Measurements from ENCODE around the gene CYP11A1. TPM values are rescaled to one million over a fixed set of nuclear protein-coding genes. Genes with fewer than 3 reads are reported as not detected.

Gene CYP11A1
- total and polyA plus RNA-seq, 4 donors = 0.15 to 0.97 (median 0.69) TPM

GRCh38 chr15:74332611-74333010 is 34.8 kb downstream of the CYP11A1 start:
- Histone ChIP-seq H3K4me1 (ENCODE audit: control insufficient read depth in 5 of 5, insufficient read depth in 5 of 5, low read length in 5 of 5) (no peaks in the 10 kb centered on the region), H3K27ac (ENCODE audit: low read depth in 1 of 2, low read length in 1 of 2) (no peak overlapping the region), H3K36me3 (ENCODE audit: control insufficient read depth in 4 of 4, insufficient read depth in 4 of 4, low read length in 4 of 4) (no peaks in the 10 kb centered on the region), H3K9ac (ENCODE audit: insufficient read depth in 1 of 2, low read length in 2 of 2) (no peak overlapping the region), H3K27me3 (ENCODE audit: control insufficient read depth in 3 of 3, insufficient read depth in 3 of 3, low read length in 2 of 3) (no peaks in the 10 kb centered on the region), H3K4me3 (no peak overlapping the region), H3K9me3 (ENCODE audit: control insufficient read depth in 4 of 4, insufficient read depth in 3 of 4, low read length in 3 of 4) (no peaks in the 10 kb centered on the region)
- ATAC-seq (ENCODE audit: insufficient read depth, low FRiP score) (no peak), DNase-seq (no peak)
- 84 to 90% methylated on average over 10 of the region's 10 CpGs for WGBS, 2 donors
- TF ChIP-seq CTCF (IDR thresholded peaks at IDR 0.05; ENCODE audit: control extremely low read depth, extremely low read depth) = no peak

- H3K9me3 ChIP-seq (ENCODE audit: control insufficient read depth in 4 of 4, insufficient read depth in 3 of 4, low read length in 3 of 4) = no peaks in the 10 kb centered on the region
- H3K4me3 ChIP-seq = no peak overlapping the region
- no peak for TF ChIP-seq CTCF (IDR thresholded peaks at IDR 0.05; ENCODE audit: control extremely low read depth, extremely low read depth)
- H3K9ac ChIP-seq (ENCODE audit: insufficient read depth in 1 of 2, low read length in 2 of 2) = no peak overlapping the region
- 91% methylated on average over 3 of the region's 3 CpGs for WGBS, 2 donors
- no peak for DNase-seq
- H3K27me3 ChIP-seq (ENCODE audit: control insufficient read depth in 3 of 3, insufficient read depth in 3 of 3, low read length in 2 of 3) = no peaks in the 10 kb centered on the region
- ATAC-seq (ENCODE audit: insufficient read depth, low FRiP score) = no peak
- H3K4me1 ChIP-seq (ENCODE audit: control insufficient read depth in 5 of 5, insufficient read depth in 5 of 5, low read length in 5 of 5) = no peaks in the 10 kb centered on the region
- H3K36me3 ChIP-seq (ENCODE audit: control insufficient read depth in 4 of 4, insufficient read depth in 4 of 4, low read length in 4 of 4) = no peaks in the 10 kb centered on the region
- no peak overlapping the region for H3K27ac ChIP-seq (ENCODE audit: low read depth in 1 of 2, low read length in 1 of 2)
Observed at GRCh38 chr15:74332011-74332410, 35.4 kb downstream of the CYP11A1 start.

- no peaks in the 10 kb centered on the region for H3K36me3 ChIP-seq (ENCODE audit: control insufficient read depth in 4 of 4, insufficient read depth in 4 of 4, low read length in 4 of 4)
- H3K4me1 ChIP-seq (ENCODE audit: control insufficient read depth in 5 of 5, insufficient read depth in 5 of 5, low read length in 5 of 5) = no peaks in the 10 kb centered on the region
- no peak overlapping the region for H3K9ac ChIP-seq (ENCODE audit: insufficient read depth in 1 of 2, low read length in 2 of 2)
- DNase-seq (no peak), ATAC-seq (ENCODE audit: insufficient read depth, low FRiP score) (no peak)
- H3K27ac ChIP-seq (ENCODE audit: low read depth in 1 of 2, low read length in 1 of 2) = no peak overlapping the region
- 81 to 95% methylated on average over 9 to 11 of the region's 11 CpGs for WGBS, 2 donors
- TF ChIP-seq CTCF (IDR thresholded peaks at IDR 0.05; ENCODE audit: control extremely low read depth, extremely low read depth) = no peak
- no peaks in the 10 kb centered on the region for H3K27me3 ChIP-seq (ENCODE audit: control insufficient read depth in 3 of 3, insufficient read depth in 3 of 3, low read length in 2 of 3)
- H3K9me3 ChIP-seq (ENCODE audit: control insufficient read depth in 4 of 4, insufficient read depth in 3 of 4, low read length in 3 of 4) = no peaks in the 10 kb centered on the region
- no peak overlapping the region for H3K4me3 ChIP-seq
Observed at GRCh38 chr15:74330861-74331408, 36.5 kb downstream of the CYP11A1 start.
